Dermis blood vessel endothelial cell (primary cell): ENCODE measurements around the gene RTL5. TPM values are rescaled to one million over a fixed set of nuclear protein-coding genes. Genes with fewer than 3 reads are reported as not detected.

Experiments used
- DNase-seq: peaks from one replicate; pipeline ENCODE4 v3.0.0; 2010
- total RNA-seq: library from RNA; depleted of rRNA; stranded (reverse); fragments of >200 nt; gene quantifications from 2 replicates; pipeline ENCODE4 v1.2.3, GENCODE V29; 2014

Gene RTL5
- total RNA-seq, 1 donor from 2014 or later = 0.51 TPM

DNA sequence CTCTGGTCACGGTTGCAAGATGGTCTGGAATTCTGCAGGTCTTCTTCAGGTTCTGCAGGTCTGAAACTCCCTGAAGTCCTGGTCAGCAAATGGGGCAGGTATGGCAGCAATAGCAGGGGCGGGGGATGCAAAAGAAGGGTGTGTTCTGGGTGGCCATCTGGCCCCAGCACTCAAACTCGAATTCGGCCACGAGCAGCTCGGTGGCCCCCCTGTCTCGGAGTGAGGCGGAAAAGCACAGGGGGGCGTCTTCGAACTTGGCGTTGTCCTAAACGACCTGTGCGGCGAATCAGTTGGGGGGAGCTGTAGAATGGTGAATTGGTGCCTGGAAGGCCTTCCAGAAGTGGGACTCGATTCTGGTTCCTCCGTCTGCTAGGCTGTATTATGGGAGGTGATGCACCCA, 2.1 kb downstream of the RTL5 start:
- DNase-seq = no peak

DNA sequence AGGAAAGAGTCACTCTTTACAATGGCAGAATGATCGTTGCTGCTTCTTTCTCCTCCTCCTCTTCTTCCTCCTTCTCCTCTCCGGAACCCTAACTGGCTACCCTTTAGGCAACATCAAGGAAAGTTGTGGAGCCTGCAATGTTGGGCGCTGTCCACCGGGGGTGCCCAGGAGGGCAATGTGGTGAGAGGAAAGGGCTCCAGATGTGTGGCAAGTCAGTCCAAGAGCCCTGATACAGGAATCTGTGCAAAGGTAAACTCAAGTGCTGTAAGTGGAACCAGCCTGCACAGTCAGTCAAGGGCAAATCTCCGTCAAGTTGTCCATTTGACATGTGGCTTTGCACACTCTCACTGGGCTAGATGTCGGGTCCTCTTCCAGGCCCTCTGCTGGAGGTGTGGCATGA, 2.8 kb downstream of the RTL5 start:
- peak; percentile 36 for DNase-seq

DNA sequence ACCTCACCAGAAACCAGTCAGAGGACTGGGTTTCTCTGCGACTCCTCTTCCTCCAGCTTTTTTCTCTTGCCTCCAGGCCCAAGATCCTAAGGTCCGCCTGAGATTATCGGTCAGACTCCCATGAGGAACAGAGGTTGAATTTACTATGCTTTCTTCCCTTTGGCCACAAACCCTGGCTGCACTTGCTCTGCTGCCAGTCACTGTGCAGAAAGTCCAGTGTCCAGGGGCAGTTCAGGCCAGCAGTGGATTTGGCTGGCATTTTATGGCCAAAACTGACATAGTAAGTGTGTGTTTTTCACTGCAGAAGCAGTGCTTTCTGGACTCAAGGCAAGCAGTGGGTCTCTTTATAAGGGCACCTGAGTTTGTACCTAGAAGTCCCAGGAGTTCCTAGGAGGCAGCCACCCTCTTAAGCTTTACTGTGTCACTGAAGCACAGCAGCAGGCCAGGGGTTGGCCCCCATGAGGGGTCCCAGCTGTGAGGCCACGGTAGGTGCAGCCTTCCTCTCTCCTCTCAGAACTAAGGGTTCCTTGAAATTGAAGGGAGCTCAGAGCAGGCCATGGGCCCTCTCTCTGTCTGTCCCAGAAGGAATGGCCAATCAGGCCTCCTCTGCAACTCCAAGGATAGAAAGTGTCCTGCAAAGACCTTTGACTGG, 3.4 kb downstream of the RTL5 start:
- DNase-seq = no peak

DNA sequence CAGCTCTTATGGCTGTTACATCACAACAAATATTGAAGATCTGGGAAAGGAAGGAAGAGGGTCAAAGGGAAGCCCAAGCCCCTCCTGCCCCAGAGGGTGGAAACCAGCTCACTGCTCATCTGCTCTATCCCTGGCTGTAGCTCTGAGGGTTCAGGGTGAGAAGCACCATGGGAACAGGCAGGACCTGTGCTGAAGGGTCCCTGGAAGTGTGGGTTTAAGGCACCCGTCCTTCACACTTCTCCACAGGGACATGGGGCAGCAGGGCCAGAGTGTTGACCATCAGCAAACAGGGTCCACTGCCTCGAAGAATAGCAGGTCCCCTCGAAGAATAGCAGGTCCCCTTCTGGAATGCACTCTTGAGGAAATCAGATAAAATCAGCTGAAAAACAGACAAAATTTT, 4.4 kb downstream of the RTL5 start:
- DNase-seq = no peak

DNA sequence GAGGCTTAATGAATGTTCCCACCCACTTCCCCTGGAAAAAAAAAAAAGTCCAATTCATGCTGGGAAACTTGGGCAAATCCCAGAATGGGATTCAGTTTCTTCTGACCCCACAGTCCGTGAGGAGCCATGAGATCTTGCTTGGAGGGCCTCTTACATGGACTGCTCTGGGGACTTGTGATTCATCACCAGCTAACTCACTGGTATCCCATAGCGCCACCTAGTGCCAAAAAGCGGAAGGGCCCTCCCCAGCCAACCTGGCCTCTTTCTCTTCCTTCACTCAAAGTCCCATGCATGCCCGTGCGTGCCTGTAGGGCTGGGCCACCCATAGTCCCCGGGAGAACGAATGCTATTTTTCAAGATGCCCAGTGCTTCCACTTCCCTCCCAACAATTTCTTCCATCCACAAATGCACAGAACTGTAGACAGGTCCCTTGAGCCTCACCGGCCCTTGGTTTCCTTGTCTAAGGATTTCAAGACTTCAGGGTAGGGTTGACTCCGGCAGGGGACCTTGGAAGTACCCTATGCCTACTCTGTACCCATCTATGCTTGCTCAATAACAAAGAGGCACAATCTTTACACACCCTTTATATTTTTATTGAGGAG, 5.1 kb downstream of the RTL5 start:
- peak; percentile 86 for DNase-seq

DNA sequence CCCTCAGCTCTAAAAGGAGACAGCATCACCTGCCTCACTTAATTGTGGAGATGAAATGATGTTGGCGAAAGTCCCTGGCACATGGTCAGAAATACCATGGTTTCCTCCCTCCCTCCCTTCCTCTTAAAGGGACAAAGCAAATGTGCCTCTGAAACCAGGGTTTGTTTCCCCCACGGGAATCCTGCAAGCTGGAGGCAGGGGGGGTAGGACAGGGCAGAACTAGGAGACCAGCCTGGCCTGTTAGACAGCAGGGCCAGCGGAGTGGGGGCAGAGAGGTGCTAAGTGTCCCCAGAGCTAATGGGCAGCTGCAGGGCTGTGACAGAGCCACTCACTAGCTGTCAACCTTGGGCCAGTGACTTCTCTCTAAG, 5.7 kb downstream of the RTL5 start:
- DNase-seq = peak; percentile 35

DNA sequence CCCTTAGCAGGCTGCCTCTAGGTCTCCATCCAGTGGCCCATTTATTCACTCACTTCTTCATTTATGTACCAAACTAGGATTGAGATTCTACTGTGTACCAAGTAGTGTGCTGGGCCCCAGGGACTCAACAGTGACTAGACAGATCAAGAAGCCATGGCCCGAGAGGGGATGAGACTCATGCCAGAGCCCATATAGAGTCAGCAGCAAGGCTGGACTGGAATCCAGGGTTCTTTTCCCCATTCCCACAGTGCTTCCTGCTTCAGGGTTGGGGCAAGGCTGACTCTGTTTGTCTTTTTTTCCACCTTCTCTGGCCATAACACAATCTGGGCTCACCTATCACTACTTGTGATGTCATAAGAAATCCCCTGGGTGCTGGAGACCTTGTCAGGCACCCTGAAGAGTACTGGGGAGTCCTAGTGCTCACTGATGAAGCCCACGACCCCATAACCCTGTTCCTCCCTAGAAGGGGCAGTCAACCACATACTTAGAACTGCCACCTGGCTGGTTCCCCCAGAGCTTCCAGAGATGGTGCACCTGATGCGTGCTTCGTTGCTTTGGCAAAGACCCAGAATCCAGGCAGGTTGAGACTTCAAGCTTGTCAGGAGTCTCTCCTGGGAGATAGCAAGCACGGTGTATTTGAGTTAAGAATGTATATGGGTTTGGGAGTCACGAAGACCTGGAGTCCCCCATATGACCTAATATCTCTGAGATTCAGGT, 6.2 kb downstream of the RTL5 start:
- no peak for DNase-seq

DNA sequence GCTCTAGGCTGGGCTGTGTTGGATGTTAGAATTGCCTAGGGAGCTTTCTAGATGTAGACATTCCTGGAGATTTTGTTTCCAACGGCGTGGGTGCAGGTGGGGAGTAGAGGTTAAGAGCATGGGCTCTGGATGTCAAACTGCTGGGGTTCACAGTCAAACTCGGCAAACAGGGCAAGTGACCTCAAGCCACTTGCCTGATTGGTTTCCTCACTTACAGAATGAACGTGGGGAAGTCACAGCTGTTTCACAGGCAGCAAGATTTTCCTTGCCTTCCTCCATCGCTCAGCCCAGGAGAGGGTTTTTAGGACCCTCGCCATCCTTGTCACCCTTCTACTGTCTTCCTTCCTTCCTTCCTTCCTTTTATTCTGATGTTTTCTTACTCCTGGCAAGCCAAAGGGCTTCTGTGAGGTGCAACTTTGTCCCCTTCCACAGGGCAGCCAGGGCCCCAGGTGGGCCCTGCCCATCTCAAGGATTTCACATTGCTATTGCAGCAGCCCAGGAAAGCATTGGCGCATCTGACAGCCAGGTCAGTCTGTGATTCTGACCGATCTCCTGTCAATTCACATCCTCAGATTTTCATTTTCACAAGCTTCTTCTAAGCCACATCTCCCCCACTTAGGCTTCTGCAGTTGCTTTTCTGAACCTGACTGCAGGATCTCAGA, 7.0 kb downstream of the RTL5 start:
- DNase-seq = no peak

DNA sequence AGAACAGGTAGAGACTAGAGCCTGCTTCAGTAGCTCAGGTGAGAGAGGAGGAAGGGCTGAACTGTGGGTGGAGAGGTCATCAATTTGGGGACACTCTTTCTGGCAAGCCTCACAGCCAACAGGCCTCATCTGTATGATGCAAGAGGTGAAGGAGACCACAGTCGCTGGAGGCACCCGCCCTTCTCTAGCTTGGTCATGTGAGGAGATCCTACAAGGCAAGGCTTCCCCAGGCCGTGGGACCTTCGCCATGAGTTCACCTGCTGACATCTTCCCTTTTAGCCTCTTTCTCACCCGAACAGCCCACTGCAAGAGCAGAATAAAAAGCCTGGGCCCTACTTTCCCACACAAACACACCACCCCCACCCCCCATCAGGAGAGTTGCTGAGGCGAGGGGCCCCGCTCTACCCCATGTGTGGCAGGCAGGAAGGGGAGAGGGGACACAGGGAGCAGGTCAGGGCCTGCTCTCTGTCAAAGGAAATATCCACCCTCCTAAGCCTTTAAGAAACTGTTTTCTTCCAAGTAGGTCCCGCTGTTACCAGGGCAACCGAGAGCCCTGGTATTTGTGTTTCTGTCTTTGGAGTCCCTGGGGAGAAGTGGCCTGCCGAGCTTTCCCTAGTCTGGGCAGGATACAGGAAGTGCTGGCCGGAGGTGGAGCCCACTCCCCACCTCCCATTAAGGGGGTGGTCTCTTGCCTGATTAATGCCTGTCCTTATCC, 8.1 kb downstream of the RTL5 start:
- DNase-seq = peak; percentile 67

DNA sequence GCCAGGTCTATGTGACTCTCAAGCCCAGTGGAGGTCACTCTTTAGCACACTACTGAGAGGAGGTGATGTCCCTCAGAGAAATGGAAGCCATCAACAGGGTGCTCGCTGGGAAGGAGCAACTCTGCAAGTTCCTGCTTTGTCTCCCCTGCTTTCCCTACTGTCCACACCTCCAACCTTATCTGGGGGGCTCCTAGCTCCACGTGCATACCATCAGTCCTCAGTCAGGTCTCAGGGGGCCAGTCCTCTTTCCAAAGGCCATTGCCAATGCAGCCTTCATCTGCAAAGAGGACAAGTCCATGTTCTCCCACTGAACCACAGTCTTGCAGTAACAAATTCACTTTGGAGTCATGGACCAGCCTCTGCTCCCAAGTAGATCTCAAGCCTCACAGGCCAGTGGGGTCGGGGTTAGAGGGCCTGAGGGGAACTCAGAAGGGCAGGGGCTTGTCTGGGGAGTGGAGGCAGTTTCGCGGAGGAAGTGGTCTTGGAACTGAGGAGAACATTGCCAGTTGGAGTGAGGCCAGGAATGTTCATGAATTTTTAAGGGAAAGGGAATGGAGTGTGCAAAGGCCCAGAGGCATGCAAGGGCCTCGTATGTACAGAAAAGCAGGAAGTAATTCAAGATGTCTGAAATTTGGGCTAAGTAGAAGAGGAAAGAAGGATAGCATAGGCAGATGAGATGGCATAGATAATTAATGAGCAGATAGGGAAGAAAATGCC, 8.9 kb downstream of the RTL5 start:
- DNase-seq = no peak

DNA sequence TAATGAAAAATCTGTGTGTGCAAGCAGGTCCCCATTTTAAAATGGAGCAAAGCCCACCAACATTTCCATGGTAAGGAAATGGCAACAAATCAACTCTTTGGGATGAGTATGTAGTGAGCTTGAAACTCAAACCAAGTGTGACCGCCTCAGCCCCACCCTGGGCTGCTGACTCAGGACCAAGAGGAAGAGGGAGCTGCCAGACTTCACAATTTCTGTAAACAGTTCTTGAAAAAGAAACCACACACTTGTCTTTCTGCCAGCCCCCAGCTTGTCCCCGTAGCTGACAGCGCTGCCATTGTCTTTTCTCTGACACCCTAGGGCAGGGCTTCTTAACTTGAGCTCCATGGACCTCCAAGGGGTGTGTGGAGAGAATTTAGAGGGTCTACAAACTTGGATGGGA, 10.3 kb downstream of the RTL5 start:
- DNase-seq = peak; percentile 60

DNA sequence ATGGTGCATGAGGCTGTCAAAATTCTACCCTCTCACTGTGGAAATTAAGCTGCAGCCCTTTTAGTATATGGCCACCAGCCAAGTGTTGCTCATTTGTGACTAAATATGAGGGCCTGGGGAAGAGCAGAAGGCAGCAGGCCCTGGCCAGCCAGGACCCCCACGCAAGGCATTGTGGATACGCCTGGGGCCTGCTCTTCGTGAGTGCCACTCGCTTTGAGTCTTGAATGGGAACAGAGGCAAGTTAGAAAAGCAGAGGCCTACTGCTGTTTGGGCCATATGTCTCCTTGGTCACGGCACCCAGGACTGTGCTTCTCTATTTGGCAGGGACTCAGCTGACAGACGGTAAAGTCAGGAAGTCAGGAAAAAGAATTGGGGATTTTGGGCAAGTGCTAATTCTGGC, 10.9 kb downstream of the RTL5 start:
- DNase-seq = no peak

DNA sequence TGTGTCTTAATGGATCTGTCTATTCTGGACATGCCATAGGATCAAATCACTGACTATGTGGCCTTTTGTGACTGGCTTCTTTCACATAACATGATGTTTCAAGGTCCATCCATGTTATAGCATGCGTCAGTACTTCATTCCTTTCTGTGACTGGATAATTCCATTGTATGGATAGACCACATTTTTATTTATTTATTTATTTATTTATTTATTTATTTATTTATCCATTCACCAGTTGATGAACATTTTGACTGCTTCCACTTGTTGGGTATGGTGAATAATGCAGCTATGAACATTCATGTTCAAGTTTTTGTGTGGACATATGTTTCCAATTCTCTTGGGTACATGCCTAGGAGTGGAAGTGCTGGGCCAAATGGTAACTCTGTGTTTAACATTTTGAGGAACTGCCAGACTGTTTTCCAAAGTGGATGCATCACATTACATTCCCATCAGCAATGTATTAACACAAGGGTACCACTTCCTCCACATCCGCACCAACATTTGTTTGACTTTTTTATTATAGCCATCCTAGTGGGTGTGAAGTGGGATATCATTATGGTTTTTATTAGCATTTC, 14.0 kb downstream of the RTL5 start:
- DNase-seq = no peak

DNA sequence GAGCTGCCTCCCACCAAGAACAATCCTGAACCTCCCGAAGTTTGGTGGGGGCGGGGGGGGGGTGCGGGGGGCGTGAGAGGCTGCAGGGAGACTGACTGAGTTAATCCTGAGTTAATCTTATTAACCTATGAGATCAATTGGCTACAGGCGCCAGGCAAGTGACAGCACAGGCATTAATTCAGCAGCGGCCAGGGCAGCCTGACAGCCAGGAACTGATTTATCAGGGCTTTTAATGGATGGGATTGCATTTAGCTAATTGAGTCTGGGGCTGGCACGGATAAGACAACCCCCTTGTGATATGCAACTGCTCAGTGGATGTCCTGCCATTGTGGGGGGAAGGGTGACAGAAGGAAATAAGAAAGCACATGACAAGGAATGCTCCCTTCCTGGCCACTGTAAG, 16.3 kb downstream of the RTL5 start:
- DNase-seq = no peak

DNA sequence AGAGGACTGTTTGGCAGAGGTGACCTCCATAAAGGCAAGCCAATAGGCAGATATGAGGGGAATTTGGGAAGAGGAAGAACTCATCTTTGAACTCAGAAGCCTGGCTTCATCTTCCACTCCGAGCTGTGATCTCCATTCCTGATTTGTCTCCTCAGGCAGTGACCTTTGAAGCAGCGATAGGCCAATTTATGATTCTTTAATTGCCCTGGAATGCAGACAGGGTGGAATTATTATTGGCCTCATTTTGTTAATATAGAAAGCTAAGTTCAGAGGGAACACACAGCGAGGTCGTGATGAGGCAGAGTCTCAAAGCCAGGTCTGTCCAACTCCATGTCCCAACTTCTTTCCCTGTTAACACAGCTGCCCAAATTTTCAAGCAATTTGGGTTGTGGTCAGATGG, 16.9 kb downstream of the RTL5 start:
- no peak for DNase-seq

DNA sequence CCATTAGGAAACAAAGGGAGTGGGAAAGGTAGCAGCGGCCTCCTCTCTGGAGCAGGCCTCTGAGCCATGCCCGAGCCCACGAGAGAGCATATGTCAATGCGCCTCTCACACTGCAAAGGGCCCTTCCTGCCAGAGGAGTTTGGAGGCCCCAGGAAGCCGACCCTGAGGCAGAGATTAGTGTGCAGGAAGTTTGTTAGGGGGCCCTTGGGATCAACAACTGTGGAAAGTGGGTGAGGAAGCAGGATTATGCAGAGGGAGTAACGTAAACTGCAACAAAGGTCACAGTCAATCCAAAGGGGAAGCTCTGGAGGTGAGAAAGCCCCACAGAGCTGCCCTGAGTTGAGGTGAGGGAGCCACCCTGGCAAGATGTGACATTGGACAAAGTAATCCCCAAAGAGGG, 17.4 kb downstream of the RTL5 start:
- DNase-seq = no peak

DNA sequence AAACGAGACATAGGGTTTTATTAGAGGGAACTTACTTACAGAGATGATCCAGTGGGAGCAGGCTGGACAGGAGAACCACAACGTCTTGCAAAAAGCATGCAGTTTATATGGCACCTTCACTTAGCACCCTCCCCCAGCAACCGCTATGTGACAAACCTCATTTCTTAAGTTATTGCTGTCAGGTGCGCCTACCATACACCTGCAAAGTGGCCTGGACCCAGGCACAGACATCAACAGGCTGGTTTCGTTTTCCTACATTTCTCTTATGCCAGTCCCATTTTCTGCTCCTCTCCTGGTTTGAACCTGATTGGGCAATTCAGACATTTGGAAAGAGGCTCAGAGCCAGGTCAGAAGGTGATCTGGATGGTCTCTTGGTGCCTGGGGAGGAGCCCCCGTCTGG, 18.3 kb downstream of the RTL5 start:
- no peak for DNase-seq

DNA sequence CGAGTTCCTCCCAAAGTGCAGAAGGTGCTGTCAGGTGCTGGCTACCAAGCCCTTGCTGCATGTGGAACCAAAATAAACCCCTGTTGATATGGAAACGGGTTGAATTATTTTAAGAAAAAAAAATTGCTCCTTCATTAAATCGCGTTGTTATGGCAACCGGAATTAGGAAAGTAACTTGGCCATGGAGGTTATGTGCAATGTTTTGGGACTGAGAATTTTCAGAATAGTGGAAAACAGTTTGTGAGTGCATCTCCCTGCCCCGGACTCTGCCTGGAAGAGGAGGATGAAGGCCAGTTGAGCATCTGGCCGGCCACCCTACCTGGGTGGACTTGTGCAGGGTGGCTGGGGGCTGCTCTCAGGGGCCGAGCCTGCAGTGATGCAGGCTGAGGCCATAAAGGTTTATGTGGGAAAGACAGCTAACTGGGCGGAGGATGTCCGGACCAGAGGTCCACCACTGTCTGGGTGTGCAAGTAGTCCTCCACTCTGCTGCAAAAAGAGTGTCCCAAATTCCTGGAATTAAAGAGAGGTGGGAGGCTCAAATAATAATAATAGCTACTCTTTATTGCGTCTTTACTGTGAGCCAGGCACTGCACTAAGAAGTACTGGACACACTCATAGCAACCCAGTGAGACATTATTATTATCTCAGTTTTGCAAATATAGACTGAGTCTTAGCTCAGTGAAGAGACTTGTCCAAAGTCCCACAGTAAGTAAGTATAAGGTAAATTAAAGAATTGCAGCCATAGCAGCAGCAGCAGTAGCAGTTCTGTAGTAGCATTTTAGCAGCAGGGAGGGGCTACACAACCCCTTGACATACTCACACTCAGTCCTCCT, 20.6 kb downstream of the RTL5 start:
- DNase-seq = no peak

DNA sequence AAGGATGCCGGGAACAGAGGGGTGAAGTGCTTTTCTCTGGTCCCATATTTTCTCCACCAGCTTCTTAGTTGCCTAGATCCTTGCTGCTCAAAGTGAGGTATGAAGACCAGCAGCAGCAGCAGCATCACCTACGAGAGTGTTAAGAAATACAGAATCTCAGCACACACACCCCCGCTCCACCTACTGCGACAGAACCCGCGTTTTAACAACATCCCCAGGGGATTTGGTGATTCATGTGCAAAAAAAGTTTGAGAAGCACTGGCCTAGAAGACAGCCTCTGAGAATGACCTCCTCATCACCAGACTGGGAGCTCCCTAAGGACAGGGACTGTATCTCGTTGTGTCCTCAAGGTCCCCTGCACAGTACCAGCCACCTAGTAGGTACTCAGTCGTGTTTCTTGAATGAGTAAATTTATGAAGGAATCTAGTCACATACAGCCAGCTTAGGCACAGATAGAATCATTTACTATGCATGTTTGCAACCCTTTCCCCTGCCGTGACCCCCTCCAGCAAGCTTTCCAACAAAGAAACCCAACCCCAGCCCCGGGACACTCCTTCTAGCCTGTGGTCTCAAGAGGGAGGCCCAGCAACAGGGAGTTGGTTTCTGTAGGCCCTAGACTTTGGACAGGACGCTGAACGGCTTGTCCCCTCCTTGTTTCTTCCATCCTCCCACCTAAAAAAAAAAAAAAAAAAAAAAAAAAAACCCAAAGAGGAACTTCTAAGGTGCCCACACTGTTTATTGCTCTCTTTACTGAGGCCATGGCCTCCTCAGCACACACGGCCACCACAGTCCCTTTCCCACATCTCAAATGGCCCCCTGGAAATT, 21.5 kb downstream of the RTL5 start:
- no peak for DNase-seq

DNA sequence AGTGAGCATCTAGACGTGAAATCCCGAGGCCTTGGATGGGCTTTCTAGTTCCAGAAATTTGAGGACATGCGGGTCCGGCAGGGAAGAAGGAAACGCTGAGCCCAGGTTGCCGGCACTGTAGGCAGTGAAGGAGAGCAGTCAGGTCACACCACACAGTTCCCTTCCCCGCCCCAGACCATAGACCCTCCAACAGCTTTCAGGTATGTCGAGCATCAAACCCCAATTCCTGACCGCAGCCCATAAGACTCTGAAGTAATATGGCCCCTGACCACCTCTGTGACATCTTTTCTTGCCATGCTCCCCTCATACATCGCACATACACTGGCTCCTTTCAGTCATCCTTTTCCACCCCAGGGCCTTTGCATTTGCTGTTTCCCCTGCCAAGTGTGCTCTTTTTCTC, 23.0 kb downstream of the RTL5 start:
- no peak for DNase-seq
